Measurements from ENCODE around the gene XYLB.

DNA sequence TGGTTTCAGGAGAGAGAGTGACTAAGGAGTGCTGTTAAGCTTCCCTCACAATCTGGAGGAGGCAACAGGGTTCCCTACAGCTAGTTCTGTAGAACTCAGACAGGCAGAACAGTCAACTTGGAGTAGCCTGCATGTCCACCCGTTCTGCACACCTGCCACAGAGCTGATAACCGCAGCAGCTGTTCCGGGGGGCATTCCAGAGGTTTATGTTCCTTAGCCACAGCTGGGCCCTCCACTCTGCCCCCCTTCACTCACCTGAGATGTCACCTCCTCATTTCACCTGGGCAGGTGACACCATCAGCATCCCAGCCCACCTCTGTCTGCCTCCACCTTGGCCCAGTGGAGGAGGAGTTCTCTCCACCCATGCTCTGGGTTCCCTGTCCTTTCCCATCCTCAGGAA lies 22.6 kb downstream of the XYLB start:
- TF ChIP-seq, protein P1, sequence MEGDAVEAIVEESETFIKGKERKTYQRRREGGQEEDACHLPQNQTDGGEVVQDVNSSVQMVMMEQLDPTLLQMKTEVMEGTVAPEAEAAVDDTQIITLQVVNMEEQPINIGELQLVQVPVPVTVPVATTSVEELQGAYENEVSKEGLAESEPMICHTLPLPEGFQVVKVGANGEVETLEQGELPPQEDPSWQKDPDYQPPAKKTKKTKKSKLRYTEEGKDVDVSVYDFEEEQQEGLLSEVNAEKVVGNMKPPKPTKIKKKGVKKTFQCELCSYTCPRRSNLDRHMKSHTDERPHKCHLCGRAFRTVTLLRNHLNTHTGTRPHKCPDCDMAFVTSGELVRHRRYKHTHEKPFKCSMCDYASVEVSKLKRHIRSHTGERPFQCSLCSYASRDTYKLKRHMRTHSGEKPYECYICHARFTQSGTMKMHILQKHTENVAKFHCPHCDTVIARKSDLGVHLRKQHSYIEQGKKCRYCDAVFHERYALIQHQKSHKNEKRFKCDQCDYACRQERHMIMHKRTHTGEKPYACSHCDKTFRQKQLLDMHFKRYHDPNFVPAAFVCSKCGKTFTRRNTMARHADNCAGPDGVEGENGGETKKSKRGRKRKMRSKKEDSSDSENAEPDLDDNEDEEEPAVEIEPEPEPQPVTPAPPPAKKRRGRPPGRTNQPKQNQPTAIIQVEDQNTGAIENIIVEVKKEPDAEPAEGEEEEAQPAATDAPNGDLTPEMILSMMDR (conservative IDR thresholded peaks at IDR 0.05; ENCODE audit: low read length), result no peak
- no peak for TF ChIP-seq EZH2phosphoT487 (IDR thresholded peaks at IDR 0.05; ENCODE audit: borderline replicate concordance, low read depth, low read length)

Measured in OCI-LY7 (cell line).